Neural crest cell (in vitro differentiated cells): Measurements from ENCODE around the gene SUPT4H1. TPM values are rescaled to one million over a fixed set of nuclear protein-coding genes. Genes with fewer than 3 reads are reported as not detected.

Experiments used
- DNase-seq: peaks from one replicate; pipeline ENCODE4 v3.0.0; 2021; ENCODE audit warnings: low read depth, mixed read lengths, low spot score
- H3K27ac Mint-ChIP-seq: one replicate; pipeline ENCODE4 v1.8.0; 2021; ENCODE audit warnings: mild to moderate bottlenecking, mixed read lengths; ENCODE audit not compliant: unreplicated experiment
- H3K27me3 Mint-ChIP-seq: 2 replicates; pipeline ENCODE4 v1.8.0; 2021; ENCODE audit warnings: low read depth, mild to moderate bottlenecking, mixed read lengths
- H3K36me3 Mint-ChIP-seq: 2 replicates; pipeline ENCODE4 v1.8.0; 2021; ENCODE audit warnings: low read depth, mild to moderate bottlenecking, mixed read lengths
- H3K4me1 Mint-ChIP-seq: 2 replicates; pipeline ENCODE4 v1.8.0; 2021; ENCODE audit warnings: mixed read lengths
- H3K4me3 Mint-ChIP-seq: one replicate; pipeline ENCODE4 v1.8.0; 2021; ENCODE audit warnings: mild to moderate bottlenecking, mixed read lengths
- H3K9me3 Mint-ChIP-seq: 2 replicates; pipeline ENCODE4 v1.8.0; 2021; ENCODE audit warnings: mixed read lengths
- total RNA-seq: library from RNA; stranded (reverse); gene quantifications from 2 replicates; pipeline ENCODE4 v1.2.1, GENCODE V29; 2021
- TF ChIP-seq, protein P1 (sequence below): fragments of 200-600 bp; sonication (generic); conservative IDR thresholded peaks from 2 replicates; pipeline ENCODE4 v1.5.0; 2021; ENCODE audit warnings: antibody characterized with exemption, mild to moderate bottlenecking

Gene SUPT4H1
- total RNA-seq, 1 donor from 2014 or later: 83.8 TPM

GRCh38 chr17:58375256-58375655, 23.3 kb upstream of the SUPT4H1 start:
- no peak overlapping the region for H3K27ac Mint-ChIP-seq
- peaks cover 30% of the 10 kb centered on the region for H3K4me1 Mint-ChIP-seq
- H3K4me3 Mint-ChIP-seq: no peak overlapping the region
- H3K27me3 Mint-ChIP-seq: no peaks in the 10 kb centered on the region
- TF ChIP-seq, protein P1, sequence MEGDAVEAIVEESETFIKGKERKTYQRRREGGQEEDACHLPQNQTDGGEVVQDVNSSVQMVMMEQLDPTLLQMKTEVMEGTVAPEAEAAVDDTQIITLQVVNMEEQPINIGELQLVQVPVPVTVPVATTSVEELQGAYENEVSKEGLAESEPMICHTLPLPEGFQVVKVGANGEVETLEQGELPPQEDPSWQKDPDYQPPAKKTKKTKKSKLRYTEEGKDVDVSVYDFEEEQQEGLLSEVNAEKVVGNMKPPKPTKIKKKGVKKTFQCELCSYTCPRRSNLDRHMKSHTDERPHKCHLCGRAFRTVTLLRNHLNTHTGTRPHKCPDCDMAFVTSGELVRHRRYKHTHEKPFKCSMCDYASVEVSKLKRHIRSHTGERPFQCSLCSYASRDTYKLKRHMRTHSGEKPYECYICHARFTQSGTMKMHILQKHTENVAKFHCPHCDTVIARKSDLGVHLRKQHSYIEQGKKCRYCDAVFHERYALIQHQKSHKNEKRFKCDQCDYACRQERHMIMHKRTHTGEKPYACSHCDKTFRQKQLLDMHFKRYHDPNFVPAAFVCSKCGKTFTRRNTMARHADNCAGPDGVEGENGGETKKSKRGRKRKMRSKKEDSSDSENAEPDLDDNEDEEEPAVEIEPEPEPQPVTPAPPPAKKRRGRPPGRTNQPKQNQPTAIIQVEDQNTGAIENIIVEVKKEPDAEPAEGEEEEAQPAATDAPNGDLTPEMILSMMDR: no peak
- no peaks in the 10 kb centered on the region for H3K9me3 Mint-ChIP-seq
- H3K36me3 Mint-ChIP-seq: no peaks in the 10 kb centered on the region
- DNase-seq: no peak

DNA sequence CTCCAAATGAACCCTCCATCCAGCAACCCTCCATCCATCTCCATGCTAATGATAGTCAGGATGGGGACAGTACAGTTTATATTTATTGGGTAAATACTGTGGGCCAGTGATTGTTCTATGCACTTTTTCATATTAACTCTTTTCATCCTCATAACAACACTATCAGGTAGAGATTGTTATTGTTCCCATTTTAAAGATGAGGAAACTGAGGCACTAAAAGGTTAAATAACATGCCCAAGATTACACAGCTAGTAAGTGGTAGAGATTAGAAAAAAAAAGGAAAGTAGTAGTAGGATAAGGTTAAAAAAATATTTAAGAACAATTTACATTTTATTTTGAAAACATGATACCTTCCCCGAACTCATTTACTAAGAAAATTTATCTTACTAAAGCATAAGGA, 21.9 kb upstream of the SUPT4H1 start:
- H3K9me3 Mint-ChIP-seq: no peaks in the 10 kb centered on the region
- no peaks in the 10 kb centered on the region for H3K27me3 Mint-ChIP-seq
- H3K4me3 Mint-ChIP-seq: no peak overlapping the region
- H3K27ac Mint-ChIP-seq: no peak overlapping the region
- TF ChIP-seq, protein P1: no peak
- DNase-seq: no peak
- peaks cover 39% of the 10 kb centered on the region for H3K4me1 Mint-ChIP-seq
- H3K36me3 Mint-ChIP-seq: no peaks in the 10 kb centered on the region

DNA sequence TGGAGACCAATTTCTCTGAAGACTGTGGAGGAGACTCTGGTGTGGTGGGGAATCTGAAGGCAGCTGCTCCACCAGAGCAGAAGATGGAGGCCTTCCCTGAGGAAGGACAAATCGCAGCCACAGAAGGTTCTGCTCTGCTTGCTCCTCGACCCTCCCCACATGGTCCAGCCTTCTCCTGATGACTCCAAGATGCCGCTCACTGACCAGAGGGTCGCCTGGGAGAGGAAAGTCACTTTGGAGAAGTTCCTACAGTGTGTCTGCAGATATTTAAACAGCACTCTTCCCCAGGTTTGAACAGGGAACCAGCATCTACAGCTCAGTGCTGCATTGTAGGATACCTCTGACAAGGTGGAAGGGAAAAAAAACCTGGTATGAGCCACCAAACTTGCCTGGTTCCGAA, 21.0 kb upstream of the SUPT4H1 start:
- Mint-ChIP-seq H3K36me3 (no peaks in the 10 kb centered on the region), H3K27me3 (no peaks in the 10 kb centered on the region), H3K27ac (no peak overlapping the region), H3K4me1 (peaks cover 42% of the 10 kb centered on the region), H3K9me3 (no peaks in the 10 kb centered on the region), H3K4me3 (no peak overlapping the region)
- no peak for DNase-seq
- TF ChIP-seq, protein P1: no peak

DNA sequence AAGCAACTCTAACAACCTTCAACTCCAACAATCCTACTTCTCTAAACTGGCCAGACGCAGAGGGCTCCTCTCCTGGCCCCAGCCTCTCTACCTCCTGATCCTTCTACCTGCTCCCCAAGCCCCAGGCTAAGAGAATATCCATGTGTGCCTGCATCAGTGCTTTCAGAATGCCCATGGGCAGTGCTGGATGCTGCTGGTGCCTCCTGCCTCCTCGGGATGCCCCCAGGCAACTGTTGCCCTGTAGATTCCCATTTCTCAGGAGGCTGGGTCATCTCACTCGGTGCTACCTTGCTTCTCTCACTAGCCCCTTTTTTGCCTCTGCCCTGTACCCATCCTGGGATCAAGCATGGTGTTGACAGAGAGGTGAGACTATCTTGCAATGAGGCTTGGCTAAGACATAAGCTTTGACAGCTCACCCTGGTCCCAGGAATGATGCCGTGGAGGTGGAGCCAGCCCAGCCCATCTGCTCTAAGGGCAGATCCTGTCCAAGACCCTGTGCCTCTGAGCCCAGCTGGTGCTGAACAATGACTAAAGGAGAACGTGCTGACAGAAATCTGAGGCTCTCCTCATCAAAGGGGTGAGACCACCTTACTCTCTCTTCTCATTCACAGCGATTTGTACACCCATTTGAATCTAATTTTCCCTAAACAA, 19.4 kb upstream of the SUPT4H1 start:
- Mint-ChIP-seq H3K36me3 (no peaks in the 10 kb centered on the region), H3K4me3 (no peak overlapping the region), H3K27me3 (no peaks in the 10 kb centered on the region), H3K27ac (no peak overlapping the region), H3K9me3 (no peaks in the 10 kb centered on the region), H3K4me1 (peaks cover 32% of the 10 kb centered on the region)
- DNase-seq: no peak
- TF ChIP-seq, protein P1: no peak

DNA sequence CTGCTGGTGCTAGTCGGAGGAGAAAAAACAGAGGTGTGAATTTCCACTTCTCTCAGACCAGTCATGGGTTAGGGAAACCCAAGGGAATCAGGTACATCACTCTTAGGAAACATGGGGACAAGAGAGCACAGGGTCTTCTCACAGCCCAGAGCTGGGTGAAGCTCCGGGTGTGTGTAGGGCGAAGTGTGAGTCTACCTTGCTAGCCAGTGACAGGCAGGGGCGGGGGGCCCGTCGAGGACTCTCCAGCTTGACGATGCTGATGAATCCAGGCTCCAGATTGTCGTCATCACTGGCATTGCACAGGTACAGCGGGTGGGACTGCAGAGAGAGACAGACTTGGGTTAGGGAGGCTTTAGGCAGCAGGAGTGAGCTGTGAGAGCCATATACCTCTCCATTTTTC, 18.7 kb upstream of the SUPT4H1 start:
- no peak for DNase-seq
- Mint-ChIP-seq H3K27ac (no peak overlapping the region), H3K4me3 (no peak overlapping the region), H3K36me3 (no peaks in the 10 kb centered on the region), H3K9me3 (no peaks in the 10 kb centered on the region), H3K4me1 (peaks cover 29% of the 10 kb centered on the region), H3K27me3 (no peaks in the 10 kb centered on the region)
- TF ChIP-seq, protein P1: no peak
